ENCODE data around the gene TMEM108.
A peak's percentile ranks its signal among the peaks of the same experiment; 100 is the strongest.

Gene TMEM108

DNA sequence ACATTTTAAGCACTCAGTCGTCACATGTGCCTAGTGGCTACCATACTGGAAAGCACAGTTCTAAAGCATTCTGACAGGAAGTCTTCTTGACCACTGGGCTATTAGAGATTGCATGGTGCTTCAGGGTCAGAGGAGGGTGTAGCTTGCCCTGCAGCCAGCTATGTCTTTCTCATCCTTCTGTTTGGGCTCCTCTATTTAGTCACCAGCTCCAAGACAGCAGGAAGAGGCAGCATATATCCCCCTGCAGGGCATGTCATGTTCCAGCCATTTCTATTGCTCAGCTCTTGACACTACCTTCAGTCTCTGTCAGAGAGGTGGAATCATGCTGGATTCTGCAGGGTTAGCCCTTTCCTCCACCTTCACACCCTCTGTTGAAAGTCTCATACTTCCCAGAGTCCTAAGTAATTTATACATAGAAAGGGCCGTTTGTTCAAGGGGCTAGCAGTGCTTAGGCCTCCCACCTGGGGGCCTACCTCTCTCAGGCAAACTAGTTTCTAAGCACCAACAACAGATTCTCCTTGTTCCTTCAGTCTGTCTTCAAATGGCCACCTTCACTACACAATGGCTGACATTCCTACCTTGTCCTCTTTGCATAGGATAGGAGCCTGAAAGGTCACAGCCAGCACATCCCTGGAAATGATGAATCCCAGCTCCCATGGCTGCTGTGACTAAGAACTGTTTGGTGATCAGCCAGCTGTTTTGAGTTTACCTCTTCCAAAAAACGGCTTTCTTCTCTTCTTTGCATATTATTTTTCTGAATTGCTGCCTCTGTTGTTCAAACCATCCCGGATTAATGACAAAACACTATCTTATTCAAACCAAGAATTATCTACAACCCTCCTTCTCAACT lies 246.0 kb downstream of the TMEM108 start:
- DNase-seq, result no peak

DNA sequence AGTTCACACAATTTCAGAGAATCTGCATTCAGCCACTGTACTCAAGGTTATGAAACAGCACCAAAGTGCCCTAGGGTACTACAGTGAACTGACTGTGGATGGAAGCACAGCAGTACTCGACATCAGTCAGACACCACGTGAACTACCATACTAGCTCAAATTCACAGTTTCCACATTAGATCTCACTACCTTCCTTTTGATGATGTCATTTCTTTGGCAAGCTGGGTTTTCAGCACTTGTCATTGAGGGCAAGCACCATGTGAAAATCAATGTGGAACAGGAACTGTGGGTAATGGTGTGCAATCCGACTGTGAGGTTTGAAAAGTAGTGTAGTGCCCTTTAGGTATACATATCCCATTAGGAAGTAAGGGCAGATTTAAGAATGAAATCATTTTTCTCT lies 251.1 kb downstream of the TMEM108 start:
- no peak for DNase-seq

DNA sequence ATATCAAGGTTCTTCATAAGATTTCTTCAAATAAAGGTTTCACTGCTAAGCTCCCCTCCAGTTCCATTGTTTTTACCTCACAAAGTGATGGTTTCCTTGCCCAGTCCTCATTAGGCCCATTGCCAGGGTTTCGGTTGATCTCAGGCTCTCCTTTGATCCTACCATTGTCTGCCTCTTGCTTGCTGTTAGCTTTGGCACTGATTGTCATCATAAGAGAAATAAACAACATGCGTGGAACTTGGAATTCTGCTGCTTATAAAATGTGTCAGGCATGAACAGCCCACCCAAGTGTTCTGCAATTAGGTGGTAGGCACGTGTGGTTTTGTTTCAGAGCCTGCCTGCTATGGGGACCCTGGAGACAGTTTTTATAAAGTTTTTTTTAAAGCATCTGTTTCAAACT lies 254.1 kb downstream of the TMEM108 start:
- DNase-seq, result peak; percentile 67 to 81

DNA sequence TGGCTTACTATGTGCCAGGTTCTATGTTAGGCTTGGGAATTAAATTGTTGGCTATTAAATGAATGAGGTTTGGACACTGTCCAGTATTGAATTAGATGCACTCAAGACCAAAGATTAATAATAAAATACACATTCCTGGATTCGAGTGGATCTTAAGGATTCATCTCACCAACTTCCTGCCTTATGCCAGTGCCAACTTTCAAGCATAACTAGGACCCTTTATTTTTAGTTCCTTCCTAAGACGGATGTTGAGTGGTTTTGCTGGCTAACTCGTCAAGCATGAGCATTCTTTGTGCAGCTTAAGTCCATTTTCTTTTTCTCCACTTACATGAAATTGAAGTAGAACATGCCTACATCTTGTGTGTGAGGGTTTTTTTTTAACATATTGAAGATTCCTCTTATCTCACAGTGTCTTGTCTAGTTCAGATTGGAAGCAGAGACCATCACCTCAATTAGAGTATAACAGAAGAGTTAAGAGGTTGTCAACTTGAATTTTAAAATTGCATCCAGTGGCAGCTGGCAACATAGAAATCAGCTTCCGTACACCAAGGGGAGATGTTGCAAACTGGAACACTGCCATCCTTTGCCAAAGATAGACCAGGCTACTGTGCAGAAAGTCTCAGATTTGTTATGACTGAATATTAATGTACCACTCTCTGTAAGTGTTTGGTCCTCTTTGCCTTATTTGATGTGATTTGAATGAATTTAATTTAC lies 255.4 kb downstream of the TMEM108 start:
- DNase-seq, result peak; percentile 62 to 83

DNA sequence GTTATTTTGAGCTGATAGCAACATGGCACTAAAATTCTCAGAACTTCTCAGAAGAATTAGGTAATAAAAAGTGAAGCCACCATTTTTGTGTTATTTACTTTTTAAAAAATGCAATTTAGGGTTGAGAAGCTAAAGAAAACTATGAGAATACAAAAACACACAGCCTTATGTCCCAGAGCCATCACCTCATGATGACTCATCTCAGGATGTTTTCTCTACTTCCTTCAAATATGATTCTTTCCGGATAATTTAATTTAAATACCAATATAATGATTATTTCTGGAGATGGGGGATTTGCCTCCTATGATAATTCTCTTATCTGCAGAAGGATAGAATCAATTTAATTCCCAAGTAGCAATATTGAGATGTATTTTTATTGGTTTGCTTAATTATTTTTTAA lies 256.1 kb downstream of the TMEM108 start:
- peak in 1 of 2 experiments; percentile 29 for DNase-seq

DNA sequence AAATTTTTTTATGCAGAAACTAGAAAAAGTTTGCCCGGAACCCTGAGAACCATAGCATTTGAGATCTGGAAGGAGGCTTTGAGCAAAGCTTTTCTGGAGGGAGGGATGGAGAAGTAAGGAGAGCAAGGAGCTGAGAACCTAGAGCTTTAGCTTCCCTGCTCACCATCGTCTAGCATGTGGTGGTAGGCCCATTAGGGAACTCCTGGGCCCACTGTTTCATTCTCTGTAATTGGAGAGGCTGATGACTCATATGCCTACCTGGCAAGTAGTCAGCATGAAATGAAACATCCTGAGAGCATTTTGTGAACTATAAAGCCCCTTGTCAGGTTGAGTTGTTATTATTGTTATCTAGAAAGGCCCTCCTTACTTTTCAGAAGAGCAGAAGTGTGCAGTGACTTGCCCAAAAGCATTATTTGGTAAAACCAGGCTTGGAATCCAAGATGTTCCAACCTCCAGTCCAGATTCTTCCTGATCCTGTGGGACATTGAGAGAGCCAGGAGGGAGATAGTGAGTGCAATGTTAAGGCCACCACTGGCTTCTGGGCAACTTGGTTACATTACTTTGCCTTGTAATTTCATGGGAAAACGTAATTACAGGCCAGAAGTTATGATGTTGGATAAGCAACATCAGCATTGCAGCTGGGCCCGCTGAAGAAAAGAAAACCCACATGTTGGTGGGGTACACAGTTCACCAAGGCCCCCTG lies 257.2 kb downstream of the TMEM108 start:
- DNase-seq, result peak in 1 of 2 experiments; percentile 54

DNA sequence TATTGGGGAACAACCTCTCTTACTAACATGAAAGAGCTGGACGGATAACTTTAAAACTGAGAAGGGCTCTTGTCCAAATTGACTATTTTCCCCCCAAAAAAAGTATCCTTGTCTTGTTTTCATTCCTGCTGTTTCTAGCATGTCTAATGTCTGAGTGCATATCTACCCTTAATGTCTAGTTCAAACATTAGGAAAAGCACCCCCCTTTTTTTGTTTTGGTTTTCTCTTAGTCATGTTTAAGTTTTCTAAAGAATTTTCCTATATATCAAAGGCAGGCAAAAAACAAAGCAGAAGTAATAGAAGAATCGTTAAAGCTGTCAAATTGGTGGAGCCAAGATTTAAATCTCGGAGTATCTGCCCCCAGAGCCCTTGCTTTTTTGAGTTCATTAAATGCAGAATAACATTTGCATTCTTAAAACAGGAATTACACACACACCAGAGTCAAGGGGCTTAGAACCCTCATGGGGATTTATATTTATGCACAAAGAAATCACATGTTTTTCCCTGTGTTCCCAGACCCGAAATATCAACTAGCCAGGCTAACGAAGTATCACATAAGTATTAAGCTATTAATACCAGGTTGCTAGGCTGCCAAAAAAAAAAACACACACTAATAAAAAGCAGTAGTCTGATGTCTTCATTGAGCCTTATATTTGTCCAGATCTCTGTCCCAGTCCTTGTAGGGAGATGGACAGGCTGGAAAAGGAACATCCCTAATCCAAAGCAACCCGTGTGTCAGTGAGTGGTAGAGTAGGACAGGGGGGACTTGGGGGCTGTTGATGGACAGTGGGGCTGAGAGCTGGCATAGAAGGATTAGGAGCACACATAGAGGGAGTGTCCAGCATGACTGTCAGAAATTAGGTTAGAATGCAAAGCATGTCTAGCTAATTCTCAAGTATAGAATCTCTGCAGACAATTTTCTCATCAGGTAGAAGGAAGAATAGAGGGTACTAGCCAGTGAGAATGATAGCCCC lies 258.0 kb downstream of the TMEM108 start:
- no peak for DNase-seq

DNA sequence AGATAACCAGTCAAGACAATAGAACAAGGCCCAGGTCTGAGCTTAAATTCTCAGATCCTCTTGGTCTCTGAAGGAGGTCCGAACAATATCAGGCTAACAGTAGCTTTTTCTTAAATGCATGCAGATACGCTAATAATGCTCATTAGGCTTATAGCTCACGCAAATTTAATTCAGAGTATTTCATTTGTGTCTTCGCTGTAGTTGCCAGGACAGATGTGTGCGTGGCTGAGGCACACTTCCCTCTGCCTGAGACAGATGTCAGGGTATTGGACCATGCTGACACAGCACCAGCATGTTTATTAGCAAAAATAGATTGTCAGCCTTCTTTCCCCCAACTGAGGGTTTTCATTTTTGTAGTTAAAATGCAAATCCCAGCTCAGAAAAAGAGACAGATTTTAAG lies 258.8 kb downstream of the TMEM108 start:
- DNase-seq, result no peak

DNA sequence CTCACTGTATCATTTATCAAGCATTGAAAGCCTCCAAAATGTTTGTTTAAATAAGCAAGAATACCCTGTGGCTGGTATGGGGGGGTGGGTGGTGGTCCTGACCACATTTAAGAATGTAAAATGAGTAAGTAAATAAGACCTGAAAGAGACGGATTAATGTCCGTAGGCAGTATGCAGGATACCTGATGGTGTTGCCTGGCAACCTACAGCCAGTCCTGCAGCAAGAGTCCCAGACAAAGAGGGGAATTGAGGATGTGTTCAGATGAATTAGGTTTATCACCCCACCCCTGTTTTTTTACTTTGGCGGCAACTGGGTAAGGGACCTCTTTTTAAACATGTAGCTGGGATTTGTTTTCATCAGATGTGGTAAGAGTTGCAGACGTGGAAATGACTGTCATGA lies 261.9 kb downstream of the TMEM108 start:
- DNase-seq, result no peak

DNA sequence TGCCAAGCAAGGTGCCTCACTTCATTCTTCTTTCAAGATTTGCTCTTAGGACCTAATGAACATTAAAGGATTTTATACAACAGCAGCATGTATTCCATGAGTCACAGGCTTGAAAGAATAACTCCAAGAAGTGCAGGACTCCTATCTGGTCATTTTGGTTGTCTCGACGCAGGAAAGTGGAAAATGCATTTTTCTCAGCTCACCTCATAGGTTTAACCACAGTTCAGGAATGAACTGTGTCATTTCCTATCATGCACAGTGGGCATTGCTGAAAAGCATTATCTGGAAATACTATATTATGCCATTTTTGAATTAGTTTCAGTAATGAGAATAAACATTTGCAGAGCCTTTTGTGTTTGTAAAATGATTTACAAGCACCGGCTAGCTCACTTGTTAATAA lies 263.0 kb downstream of the TMEM108 start:
- DNase-seq, result no peak

DNA sequence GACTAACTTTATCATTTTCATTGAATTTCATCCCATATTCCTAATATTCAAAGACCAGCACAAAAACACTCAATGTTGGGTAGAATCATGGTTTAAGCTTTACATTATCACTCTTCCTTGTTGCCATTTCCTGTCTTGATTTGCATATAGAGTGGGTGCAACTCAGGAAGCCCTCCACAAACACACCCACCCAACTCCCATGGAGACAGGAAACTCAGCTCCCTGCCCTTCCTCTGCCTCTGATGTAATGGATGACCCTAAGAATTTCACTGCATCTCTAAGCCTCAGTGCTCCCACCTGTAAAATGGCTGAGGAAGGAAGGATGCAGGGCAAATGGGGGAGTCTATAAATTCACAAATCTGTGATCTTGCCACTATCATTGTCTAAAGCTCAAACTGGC lies 263.5 kb downstream of the TMEM108 start:
- DNase-seq, result no peak

DNA sequence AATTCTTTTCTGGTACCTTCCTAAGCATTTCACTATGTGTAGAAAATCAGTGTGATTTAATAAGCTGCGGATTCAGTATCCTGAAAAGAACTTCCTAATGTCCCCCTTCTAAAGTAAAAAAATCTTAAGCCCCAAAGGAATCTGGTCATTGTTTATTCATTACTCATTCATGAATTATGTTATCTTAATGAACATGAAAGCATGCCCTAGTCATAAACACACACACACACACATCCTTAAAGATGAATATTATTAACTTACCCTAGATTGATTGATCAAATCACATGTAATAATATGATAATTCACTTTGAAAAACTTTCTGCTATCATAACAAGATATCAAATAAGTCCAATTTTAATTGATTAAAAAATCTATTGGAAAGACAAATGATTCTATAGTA lies 265.2 kb downstream of the TMEM108 start:
- DNase-seq, result no peak

DNA sequence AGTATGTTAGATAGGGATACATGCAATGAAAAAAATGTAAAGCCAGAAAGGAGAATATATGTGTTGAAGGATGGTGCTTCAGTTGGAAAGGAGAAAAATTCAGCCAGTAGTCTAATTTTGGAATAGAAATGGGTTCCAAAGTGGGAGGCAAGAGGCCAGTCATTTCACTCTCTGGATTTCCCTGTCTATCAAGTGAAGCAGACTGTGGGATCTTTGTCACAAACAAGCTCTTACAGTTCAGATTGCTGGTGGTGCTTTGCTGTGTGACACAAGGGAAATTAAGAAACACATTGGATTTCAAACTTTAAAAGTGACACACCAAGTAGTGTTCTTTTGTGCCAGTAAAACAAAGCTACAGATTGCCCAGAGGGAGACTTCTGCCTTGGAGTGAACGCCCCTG lies 279.7 kb downstream of the TMEM108 start:
- DNase-seq, result no peak

DNA sequence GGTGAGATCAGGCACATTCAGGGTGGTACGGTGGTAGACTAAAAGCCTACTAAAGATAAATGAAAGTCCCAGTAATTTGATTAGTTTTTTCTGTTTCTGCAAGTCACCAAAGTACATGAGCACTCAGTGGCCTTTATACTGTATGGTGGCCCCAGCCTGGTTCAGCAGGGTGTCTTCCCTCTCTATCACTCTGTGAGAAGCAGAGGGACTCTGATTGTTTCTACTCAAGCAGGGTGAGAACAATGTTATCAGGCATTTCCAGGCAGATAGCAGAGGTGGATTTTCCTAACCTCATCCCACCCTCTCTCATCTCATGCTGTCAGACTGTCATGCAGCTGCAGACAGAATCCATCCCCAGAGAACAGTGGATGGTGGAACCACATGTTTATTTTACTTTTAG lies 290.2 kb downstream of the TMEM108 start:
- DNase-seq, result no peak

DNA sequence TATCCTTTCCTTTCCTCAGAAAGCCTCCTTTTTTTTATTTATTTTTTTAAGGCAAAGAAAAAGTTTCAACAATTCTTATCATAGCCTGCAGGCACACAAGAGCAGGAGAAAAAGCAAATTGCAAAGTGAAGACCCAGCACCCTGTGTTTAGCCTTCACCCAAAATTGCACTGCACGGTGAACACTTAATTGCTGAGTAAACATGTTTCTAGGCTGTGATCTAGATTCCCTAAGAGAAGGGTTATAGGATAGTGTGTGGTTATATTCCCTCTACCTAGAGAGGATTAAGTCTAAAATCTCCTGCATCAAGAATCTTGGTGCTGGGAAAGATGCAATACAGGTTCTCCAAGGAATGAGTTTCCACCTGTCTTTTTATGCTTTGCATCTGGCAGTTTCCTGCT lies 291.4 kb downstream of the TMEM108 start:
- no peak for DNase-seq

DNA sequence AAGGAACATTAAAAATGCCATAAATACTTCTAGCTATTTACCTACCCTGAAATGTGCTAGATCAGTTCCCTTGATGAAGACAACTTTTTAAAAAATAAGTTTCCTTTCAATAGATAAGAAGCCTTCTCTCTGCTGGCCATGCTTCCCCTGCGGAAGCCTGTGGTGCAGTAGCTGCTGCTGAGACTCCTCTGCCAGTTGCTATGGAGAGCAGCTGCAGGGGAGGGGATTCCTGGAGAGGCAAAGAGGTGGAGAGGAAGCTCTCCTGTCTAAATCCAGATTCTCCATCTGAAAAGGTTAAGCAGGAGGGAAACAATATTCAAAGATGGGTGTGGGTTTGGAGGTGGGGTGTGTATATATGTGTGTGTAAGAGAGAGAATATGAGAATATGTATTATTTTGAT lies 291.9 kb downstream of the TMEM108 start:
- peak in 1 of 2 experiments; percentile 47 for DNase-seq

DNA sequence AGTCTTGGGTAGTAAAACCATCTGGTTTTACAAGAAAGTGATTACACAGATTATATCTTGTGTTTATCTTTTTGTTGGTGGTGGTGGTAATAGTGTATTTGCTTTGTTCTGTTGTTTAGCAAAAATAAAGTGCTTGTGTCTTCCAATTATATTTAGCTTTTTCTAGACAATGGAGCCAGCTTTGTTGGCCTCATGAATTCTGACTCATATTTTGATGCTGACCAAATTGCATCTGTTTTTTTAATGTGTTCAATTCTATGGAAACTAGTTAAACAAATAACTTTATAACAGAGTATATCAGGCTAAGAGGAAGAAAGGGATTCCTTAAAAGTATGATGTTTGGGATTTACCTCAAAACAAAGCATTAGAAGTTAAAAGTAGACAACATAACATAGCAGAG lies 292.3 kb downstream of the TMEM108 start:
- DNase-seq, result no peak

DNA sequence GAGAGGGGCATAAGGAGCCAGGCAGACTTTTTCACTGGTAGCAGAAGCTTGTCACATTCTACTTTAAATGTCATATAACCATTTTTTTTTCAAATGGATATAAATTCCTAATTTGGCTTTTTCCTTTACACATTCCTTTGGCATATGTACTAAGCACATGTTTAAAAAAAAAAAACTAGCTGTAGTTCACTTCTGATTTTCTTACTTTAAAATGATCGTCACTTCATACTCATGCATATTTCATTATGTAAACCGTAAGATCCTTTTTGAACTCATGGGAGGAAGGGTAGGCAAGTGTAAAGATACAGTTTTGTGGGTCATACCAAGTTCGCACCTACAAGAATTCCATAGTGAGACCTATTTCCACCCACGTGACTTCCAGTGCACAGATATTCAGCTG lies 316.5 kb downstream of the TMEM108 start:
- no peak for DNase-seq

DNA sequence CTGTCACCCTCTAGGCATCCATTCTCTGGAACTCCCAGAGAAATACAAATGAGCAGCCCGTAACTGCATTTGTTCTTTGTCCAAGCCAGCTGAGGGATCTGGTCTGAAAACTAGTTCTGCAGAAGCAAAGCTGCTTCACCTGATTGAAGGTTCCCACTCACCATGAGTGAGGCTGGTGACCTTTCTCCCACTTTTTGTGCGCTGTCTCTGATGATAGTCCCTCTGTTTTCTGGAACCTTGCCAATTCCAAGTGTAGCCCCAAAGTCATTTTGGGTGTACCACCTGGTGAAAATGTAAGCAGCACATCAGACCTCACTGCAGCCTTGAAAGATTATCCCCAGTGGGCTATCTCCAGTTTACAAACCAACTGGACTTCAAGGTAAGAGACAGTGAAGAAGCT lies 322.3 kb downstream of the TMEM108 start:
- no peak for DNase-seq

DNA sequence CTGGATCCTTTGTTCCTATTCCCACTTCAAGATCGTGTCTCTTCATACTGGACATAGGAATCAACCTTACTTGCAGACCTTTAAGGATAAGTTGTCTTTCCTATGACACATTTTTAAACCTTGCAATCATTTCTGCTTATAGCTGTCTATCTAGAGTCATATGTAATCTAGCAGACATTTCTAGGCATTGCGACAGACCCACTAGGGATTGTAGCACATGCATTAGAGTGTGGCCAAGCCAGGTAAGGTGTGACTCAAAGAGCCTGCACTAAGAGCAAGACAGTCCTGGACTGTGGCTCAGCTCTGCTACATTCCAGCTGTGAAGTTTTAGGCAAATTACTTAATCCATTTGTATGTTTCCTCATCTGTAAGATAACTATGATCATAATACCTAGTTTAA lies 322.8 kb downstream of the TMEM108 start:
- DNase-seq, result no peak

DNA sequence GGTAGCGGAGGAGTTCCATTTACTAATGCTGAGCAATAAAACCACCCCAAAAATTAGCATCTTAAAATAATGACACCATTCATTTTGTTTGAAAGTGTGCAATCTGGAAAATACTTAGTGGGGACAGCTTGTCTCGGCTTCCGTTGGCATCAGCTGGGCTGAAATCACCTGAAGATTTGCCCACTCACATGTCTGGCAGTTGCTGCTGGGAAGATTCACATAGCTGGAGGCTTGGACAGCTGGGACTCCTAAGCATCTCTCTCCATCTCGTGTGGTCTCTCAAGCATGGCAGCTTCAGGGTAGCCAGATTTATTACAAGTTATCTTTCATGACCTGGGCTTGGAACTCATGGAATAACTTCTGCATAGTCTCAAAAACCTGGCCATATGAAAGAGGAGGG lies 323.2 kb downstream of the TMEM108 start:
- no peak for DNase-seq

DNA sequence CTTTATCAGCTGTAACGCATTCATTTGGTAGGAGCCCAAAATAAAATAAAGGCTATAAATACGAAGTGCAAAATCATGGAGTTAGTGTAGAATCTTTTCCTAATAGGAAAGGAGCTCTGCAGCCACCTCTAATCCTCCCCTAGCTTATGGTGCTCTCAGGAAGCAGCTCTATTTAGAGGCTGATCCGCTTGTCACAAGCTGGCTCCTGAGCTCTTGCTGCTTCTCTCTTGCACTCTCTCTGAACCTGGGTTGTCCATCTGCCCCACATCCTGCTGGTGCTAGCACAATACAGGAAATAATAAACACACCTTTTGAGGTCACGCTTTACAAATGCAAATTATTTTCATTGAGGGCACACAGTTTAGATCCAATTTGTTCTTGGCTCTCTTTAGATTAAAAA lies 324.3 kb downstream of the TMEM108 start:
- DNase-seq, result no peak

DNA sequence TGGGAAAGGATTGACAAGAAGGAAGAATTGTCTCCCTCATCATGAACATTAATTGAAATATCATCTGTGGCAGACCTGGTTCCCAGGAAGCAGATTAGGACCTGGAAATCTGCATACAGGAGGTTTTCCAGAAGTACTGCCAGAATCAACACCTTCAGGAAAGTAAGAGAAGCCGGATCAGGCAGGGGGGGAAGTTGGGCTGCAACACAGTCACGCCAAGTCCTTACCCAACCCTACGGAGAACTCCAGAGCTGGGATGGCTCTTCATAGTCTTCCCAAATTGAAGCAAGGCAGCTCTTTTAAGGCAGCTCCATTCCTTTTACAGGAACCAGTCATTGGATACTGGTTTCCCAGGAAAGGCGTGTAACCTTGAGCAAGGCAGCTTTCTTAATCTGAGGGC lies 326.5 kb downstream of the TMEM108 start:
- no peak for DNase-seq

Data from NCI-H446 (cell line).